ENCODE measurements around the gene EXOC3L4. TPM values are rescaled to one million over a fixed set of nuclear protein-coding genes. Genes with fewer than 3 reads are reported as not detected.

EXOC3L4 gene
- total and polyA plus RNA-seq, 9 of the 15 experiments (the other 6 are each of a cell fraction or from before 2014, with no cell fraction given) = 0.10 to 6.7 (median 0.98) TPM; not detected in 1

DNA sequence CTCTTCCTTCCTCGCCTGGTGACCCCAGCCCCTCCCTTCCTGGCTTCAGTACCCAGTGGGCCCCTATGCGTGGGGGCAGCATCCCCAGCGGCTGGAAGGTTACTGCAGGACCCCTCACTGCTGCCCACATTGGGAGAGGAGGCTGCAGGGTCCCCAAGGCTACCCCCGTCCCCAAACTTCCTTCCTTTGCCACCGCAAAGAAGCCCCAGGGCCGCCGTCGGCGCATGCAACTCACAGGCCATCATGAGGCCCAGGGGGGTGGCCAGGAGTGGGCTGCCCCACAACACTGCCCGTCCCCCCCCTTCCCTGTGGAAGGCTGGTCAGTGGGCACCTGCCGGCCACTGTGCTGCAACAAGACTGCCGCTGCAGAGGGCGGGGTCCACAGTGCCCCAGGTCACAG lies 19.2 kb downstream of the EXOC3L4 start:
- ATAC-seq = no peak
- BruUV-seq (replicated peaks) = no TSS peak
- CTCF ChIA-PET (ENCODE audit: low intra/inter-chr PET ratio) = no interaction called here
- no peaks in the 10 kb centered on the region for H3K27me3 ChIP-seq (ENCODE audit: control insufficient read depth in 2 of 2, insufficient read depth in 2 of 2, low read length in 2 of 2)
- no peaks in the 10 kb centered on the region for H3K36me3 ChIP-seq (ENCODE audit: control insufficient read depth, insufficient read depth, low read length)
- TF ChIP-seq CCNT2 (IDR thresholded peaks at IDR 0.05; ENCODE audit: borderline replicate concordance, extremely low read depth, insufficient read length, low read depth, low read length) (no peak), HNRNPUL1 (IDR thresholded peaks at IDR 0.05; ENCODE audit: low read length) (no peak), MYC (IDR thresholded peaks at IDR 0.05; ENCODE audit: low read depth, low read length) (no peak), MYC (CRISPR knock-in tag; IDR thresholded peaks at IDR 0.05; ENCODE audit: borderline replicate concordance, low read depth) (no peak), ZNF143 (CRISPR knock-in tag; IDR thresholded peaks at IDR 0.05) (no peak), POLR2H (tag; IDR thresholded peaks at IDR 0.05; ENCODE audit: low read depth) (no peak), ZFX (CRISPR knock-in tag; IDR thresholded peaks at IDR 0.05) (0 out of 2 replicates have a peak, but pooled peaks have one; percentile 20), POLR2G (IDR thresholded peaks at IDR 0.05; ENCODE audit: low read depth, low read length) (0 out of 2 replicates have a peak, but pooled peaks have one; percentile 25), RBM15 (IDR thresholded peaks at IDR 0.05; ENCODE audit: insufficient read depth, low read length) (no peak), ZNF121 (CRISPR knock-in tag; conservative IDR thresholded peaks at IDR 0.05) (no peak), MBD1 (CRISPR knock-in tag; IDR thresholded peaks at IDR 0.05) (no peak), PRDM10 (IDR thresholded peaks at IDR 0.05; ENCODE audit: partially characterized antibody) (no peak), HOXB6 (CRISPR knock-in tag; IDR thresholded peaks at IDR 0.05; ENCODE audit: borderline replicate concordance) (no peak), MYBL2 (IDR thresholded peaks at IDR 0.05; ENCODE audit: low read depth) (no peak), MYBL2 (CRISPR knock-in tag; IDR thresholded peaks at IDR 0.05; ENCODE audit: borderline replicate concordance) (no peak), ZNF717 (CRISPR knock-in tag; IDR thresholded peaks at IDR 0.05) (no peak), SNRNP70 (optimal IDR thresholded peaks at IDR 0.05; ENCODE audit: low read depth, low read length) (no peak)
- H3K4me1 ChIP-seq (replicated peaks in 1 of 2; ENCODE audit: control insufficient read depth in 2 of 2, insufficient read depth in 2 of 2, low read length in 2 of 2) = peaks cover 53 to 85% of the 10 kb centered on the region in 2 experiments
- H3K4me2 ChIP-seq (ENCODE audit: insufficient read depth, low read length) = no peak overlapping the region
- in situ Hi-C loops (cut with MboI) (no loop called here), intact Hi-C loops (cut with micrococcal nuclease) (no loop called here)
- POLR2A ChIA-PET = no interaction called here
- peak overlapping the region in 1 of 2 experiments; percentile 79; a peak in 2 of 4 replicates for H3K9ac ChIP-seq (ENCODE audit: insufficient read depth in 1 of 2, low read depth in 2 of 2, low read length in 2 of 2)
- peak overlapping the region; percentile 15; the same call in 1 of the 3 replicates for H3K27ac ChIP-seq (ENCODE audit: extremely low read depth, low read depth, low read length)
- no peak for DNase-seq (ENCODE audit: extremely low read depth in 1 of 4, low spot score in 3 of 4)
- no peak for FAIRE-seq
- H3K4me3 ChIP-seq = no peak overlapping the region
- no peaks in the 10 kb centered on the region for H4K20me1 ChIP-seq (replicated peaks; ENCODE audit: control insufficient read depth, insufficient read depth, low read length)
- no peaks in the 10 kb centered on the region for H3K9me3 ChIP-seq (replicated peaks; ENCODE audit: control insufficient read depth, insufficient read depth, low read depth, low read length)
- no peaks in the 10 kb centered on the region for H3K9me1 ChIP-seq (ENCODE audit: control insufficient read depth, insufficient read depth, low read length)
- no peak overlapping the region for H2AFZ ChIP-seq (ENCODE audit: low read depth, low read length)
- 70% methylated on average over 3 of the region's 13 CpGs for WGBS (ENCODE audit: insufficient coverage, low coverage, missing lambda C conversion rate)
- H3K79me2 ChIP-seq (ENCODE audit: control insufficient read depth, insufficient read depth, low read length) = no peaks in the 10 kb centered on the region; the same call in 1 of the 3 replicates
